Measurements from ENCODE around the gene ACADM. TPM values are rescaled to one million over a fixed set of nuclear protein-coding genes. Genes with fewer than 3 reads are reported as not detected.
"Not testable (repeated sequence)": the region's sequence is repeated elsewhere in the genome, so short reads cannot be mapped to it uniquely, and the experiment has no call there.

The ACADM gene
- total RNA-seq, 1 donor from 2014 or later: 357 TPM

- DNase-seq: no peak
- intact Hi-C loops (cut with micrococcal nuclease): no loop called here
- no peak for ATAC-seq
Measured at GRCh38 chr1:75731881-75732280, 7.4 kb downstream of the ACADM start.

DNA sequence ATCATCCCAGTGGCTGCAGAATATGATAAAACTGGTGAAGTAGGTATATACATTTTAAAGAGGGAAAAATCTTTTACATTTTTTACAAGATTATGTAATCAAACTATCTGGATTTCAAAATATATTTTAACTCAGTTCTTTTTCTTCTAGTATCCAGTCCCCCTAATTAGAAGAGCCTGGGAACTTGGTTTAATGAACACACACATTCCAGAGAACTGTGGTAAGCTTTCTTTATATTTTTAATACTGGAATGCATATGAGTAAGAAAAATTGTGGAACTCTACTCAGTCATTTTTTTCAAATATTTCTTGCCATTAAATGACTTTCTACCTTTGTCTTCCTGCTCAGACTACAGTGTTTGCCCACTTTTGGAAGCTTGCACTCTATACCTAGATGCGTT, 8.2 kb downstream of the ACADM start:
- DNase-seq (no peak), ATAC-seq (no peak)
- intact Hi-C loops (cut with micrococcal nuclease): no loop called here

DNA sequence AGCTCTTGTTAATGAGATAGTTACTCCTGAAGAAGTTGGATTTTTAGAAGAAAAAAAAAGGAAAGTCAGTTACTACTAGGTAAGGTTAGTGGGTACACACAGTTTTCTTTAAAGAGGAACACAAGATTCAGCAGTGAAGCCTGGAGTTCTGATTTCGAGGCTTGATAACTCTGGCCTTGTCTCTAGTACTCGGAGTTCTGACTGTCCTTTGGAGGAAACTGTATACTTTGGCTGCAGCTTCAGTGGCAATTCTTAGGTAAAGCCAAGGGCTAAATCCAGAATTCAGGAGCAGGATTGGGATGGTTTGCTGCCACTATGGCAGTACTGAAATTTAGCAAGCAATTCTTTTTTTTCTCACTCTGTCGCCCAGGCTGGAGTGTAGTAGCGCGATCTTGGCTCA, 9.2 kb downstream of the ACADM start:
- intact Hi-C loops (cut with micrococcal nuclease): no loop called here
- no peak for ATAC-seq
- DNase-seq: no peak

DNA sequence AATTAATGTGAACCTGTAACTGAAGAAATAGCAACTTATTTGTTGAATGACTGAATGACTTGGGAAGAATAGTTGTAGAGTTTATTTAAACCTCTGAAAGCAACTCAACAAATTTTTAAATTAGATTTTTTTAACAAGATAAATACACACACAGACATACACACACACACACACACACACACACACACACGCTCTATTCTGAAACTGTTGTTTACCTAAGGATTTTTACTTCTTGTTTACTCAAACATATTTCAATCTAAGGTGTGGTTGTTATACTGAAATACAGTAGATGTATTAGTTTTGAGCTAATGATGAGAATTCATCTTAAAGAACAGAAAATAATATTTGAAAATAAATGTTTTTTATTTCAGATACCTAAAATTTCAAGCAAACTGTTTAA, 11.5 kb downstream of the ACADM start:
- intact Hi-C loops (cut with micrococcal nuclease): no loop called here
- no peak for DNase-seq
- ATAC-seq: no peak

- intact Hi-C loops (cut with micrococcal nuclease): loop anchor here (10.0 kb wide), 1 partner anchor 53 kb away; the partner anchor contains the start of gene MSH4
- no peak for ATAC-seq
Measured at GRCh38 chr1:75742047-75742625, 17.6 kb downstream of the ACADM start.

GRCh38 chr1:75745276-75745675, 20.8 kb downstream of the ACADM start:
- ATAC-seq: no peak
- intact Hi-C loops (cut with micrococcal nuclease): loop anchor here (10.0 kb wide), 1 partner anchor 50 kb away; the partner anchor contains the start of gene MSH4
- DNase-seq: no peak

More at GRCh38 chr1:75742047-75742625, 17.6 kb downstream of the ACADM start:
- DNase-seq: no peak

GRCh38 chr1:75757210-75757609, 32.7 kb downstream of the ACADM start:
- intact Hi-C loops (cut with micrococcal nuclease); ATAC-seq; DNase-seq: not testable (repeated sequence)

DNA sequence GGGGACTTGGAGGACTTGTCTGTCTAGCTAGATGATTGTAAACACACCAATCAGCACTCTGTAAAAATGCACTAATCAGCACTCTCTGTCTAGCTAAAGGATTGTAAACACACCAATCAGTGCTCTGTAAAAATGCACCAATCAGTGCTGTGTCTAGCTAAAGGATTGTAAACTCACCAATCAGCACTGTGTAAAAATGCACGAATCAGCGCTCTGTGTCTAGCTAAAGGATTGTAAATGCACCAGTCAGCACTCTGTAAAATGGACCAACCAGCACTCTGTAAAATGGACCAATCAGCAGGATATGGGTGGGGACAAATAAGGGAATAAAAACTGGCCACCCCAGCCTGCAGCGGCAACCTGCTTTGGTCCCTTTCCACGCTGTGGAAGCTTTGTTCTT, 34.0 kb downstream of the ACADM start:
- DNase-seq; ATAC-seq; intact Hi-C loops (cut with micrococcal nuclease): not testable (repeated sequence)

DNA sequence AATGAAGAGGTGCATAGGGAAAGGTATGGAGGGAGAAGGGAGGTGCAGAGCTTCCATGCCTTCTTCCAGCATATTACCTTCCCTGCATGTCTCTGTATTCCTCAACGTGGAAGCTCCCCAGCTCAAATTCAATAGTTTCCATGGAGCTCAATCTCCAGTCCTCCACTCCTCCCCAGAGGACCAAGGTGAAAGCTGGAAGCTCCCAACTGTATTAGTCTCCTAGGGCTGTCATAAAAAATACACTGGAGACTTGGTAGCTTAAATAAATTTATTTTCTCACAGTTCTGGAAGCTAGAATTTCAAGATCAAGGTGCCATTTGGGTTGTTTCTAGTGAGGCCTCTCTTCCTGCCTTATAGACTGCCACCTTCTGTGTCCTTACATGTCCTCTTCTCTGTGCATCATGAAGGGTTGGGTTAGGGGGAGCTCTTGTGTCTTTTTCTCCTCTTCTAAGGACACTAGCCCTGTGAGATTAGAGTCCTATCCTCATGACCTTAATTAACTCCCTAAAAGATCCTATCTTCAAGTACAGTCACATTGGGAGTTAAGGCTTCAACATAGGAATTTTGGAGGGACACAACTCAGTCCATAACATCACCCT, 39.6 kb downstream of the ACADM start:
- ATAC-seq: no peak
- no peak for DNase-seq
- intact Hi-C loops (cut with micrococcal nuclease): no loop called here

GRCh38 chr1:75765697-75766355, 41.3 kb downstream of the ACADM start:
- intact Hi-C loops (cut with micrococcal nuclease): no loop called here
- DNase-seq (no peak), ATAC-seq (no peak)

GRCh38 chr1:75768016-75768415, 43.5 kb downstream of the ACADM start:
- DNase-seq: no peak
- no peak for ATAC-seq
- intact Hi-C loops (cut with micrococcal nuclease): no loop called here

DNA sequence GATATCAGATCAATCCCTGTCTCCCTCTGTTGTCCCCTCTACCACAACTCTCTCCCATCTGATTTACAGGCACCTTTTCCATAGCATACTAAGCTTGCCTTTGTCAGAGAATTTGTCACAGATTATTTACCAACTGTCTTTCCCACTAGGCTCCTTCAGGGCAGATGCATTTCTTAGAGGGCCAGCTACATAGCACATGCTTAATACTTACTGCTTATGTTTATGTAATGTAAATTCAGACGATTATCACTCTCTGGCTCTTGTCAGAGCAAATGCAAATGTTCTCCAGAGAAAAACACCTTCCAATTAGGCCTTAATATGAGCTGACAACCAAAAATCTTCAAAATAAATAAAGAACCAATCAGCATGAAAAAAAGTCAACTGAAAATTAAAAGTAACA, 46.3 kb downstream of the ACADM start:
- intact Hi-C loops (cut with micrococcal nuclease): loop anchor here (2.0 kb wide), 1 partner anchor 78 kb away; no protein-coding TSS in a partner anchor
- ATAC-seq (no peak), DNase-seq (no peak)

- DNase-seq (no peak), ATAC-seq (no peak)
- intact Hi-C loops (cut with micrococcal nuclease): loop anchor here (2.0 kb wide), 1 partner anchor 77 kb away; no protein-coding TSS in a partner anchor
Measured at GRCh38 chr1:75771978-75772377, 47.5 kb downstream of the ACADM start.

DNA sequence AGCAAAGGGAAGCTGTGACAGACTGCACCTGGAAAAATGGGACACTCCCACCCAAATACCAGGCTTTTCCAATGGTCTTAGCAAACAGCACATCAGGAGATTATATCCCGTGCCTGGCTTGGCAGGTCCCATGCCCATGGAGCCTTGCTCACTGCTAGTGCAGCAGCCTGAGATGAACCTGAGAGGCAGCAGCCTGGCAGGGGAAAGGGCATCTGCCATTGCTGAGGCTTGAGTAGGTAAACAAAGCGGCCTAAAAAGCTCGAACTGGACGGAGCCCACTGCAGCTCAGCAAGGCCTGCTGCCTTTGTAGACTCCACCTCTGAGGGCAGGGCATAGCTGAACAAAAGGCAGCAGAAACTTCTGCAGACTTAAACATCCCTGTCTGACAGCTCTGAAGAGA, 53.3 kb downstream of the ACADM start:
- DNase-seq; intact Hi-C loops (cut with micrococcal nuclease): not testable (repeated sequence)

DNA sequence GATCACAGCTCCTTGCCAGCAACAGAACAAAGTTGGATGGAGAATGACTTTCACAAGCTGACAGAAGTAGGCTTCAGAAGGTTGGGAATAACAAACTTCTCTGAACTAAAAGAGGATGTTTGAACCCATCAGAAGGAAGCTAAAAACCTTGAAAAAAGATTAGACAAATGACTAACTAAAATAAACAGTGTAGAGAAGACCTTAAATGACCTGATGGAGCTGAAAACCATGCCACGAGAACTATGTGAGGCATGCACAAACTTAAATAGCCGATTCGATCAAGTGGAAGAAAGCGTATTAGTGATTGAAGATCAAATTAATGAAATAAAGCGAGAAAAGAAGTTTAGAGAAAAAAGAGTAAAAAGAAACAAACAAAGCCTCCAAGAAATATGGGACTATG, 54.2 kb downstream of the ACADM start:
- ATAC-seq; intact Hi-C loops (cut with micrococcal nuclease); DNase-seq: not testable (repeated sequence)

More for the DNA sequence above, 53.3 kb downstream of the ACADM start:
- ATAC-seq: not testable (repeated sequence)

- intact Hi-C loops (cut with micrococcal nuclease); ATAC-seq; DNase-seq: not testable (repeated sequence)
Measured at GRCh38 chr1:75780183-75780582, 55.7 kb downstream of the ACADM start.

GRCh38 chr1:75783920-75784319, 59.4 kb downstream of the ACADM start:
- DNase-seq; intact Hi-C loops (cut with micrococcal nuclease); ATAC-seq: not testable (repeated sequence)

DNA sequence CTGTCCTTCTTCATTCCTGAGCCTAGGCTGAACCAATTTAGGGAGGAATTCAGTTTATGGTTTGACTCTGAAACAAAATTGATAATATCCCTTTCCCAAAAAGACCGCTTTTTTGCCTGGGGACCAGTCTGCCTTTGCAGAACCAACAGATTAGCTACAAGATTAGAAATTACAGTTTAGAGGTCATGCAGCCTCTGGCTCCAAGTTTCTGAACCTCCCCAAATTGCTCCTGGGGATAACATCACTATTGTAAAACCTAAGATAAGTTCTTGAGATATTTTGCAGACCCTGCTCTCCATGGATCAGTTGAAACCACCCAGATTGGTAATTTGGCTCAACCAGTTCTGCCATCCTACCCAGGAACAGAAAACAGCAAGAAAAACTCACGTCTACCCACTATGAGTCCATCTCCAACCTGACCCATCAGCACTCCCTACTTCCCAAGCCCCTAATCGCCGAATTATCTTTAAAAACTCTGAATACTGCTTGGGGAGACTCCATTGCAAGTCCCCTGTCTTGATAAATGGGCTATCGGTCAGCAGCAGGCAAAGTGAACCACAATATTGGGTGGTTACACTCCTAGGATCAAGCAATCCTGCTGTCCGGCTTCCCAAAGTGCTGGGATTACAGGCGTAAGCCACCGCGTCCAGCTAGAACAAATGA, 60.9 kb downstream of the ACADM start:
- peak; percentile 60 for ATAC-seq

GRCh38 chr1:75785983-75786853, 61.7 kb downstream of the ACADM start, which contains the start of gene RABGGTB:
TSS of gene RABGGTB (plus strand) at chr1:75786256. CDS start at chr1:75786272, 16 bp downstream.
- intact Hi-C loops (cut with micrococcal nuclease): no loop called here
- ATAC-seq: peak; percentile 99
- peak; percentile 96 for DNase-seq

More for the DNA sequence above, 60.9 kb downstream of the ACADM start:
- intact Hi-C loops (cut with micrococcal nuclease): no loop called here
- no peak for DNase-seq

Data from left ventricle myocardium superior (tissue), 1 donor.